OCI-LY3 (cell line): ENCODE measurements around the gene CASQ2.
A peak's percentile ranks its signal among the peaks of the same experiment; 100 is the strongest.
"Not testable (repeated sequence)": the region's sequence is repeated elsewhere in the genome, so short reads cannot be mapped to it uniquely, and the experiment has no call there.

Experiments
- H2AFZ ChIP-seq: fragments of 200-600, 300-600 bp; shearing (Covaris generic); 2 replicates; pipeline ENCODE4 v1.6.0; 2014; ENCODE audit warnings: antibody characterized with exemption, low read depth, low read length
- H3K27ac ChIP-seq: fragments of 200-600, 300-600 bp; sonication (generic); 2 replicates; pipeline ENCODE4 v1.5.1; 2014; ENCODE audit warnings: mild to moderate bottlenecking, low read length, moderate library complexity, mixed read lengths
- H3K27me3 ChIP-seq: fragments of 200-600, 300-600 bp; sonication (generic); 2 replicates; pipeline ENCODE4 v1.6.1; 2014; ENCODE audit warnings: low read depth, low read length, mixed read lengths
- H3K36me3 ChIP-seq: fragments of 200-600, 300-600 bp; sonication (generic); replicated peaks from 2 replicates; pipeline ENCODE3; 2014; ENCODE audit warnings: low read depth, low read length, mixed read lengths
- H3K4me1 ChIP-seq: fragments of 300-600, 200-600 bp; sonication (generic); 2 replicates; pipeline ENCODE4 v1.6.1; 2014; ENCODE audit warnings: low read length, mixed read lengths
- H3K4me2 ChIP-seq: fragments of 200-600, 300-600 bp; sonication (generic); 2 replicates; pipeline ENCODE4 v1.6.1; 2014; ENCODE audit warnings: low read length, mixed read lengths
- H3K4me3 ChIP-seq: fragments of 300-600, 200-600 bp; sonication (generic); 2 replicates; pipeline ENCODE4 v1.5.1; 2014; ENCODE audit warnings: antibody characterized with exemption, mild to moderate bottlenecking, low read length, moderate library complexity
- H3K79me2 ChIP-seq: fragments of 300-600, 200-600 bp; shearing (Covaris generic); 2 replicates; pipeline ENCODE4 v1.6.1; 2014; ENCODE audit warnings: mild to moderate bottlenecking, low read length, mixed read lengths
- H3K9ac ChIP-seq: fragments of 300-600, 200-600 bp; shearing (Covaris generic); 2 replicates; pipeline ENCODE4 v1.6.0; 2014; ENCODE audit warnings: mild to moderate bottlenecking, low read length, moderate library complexity
- H3K9me3 ChIP-seq: fragments of 200-600, 300-600 bp; shearing (Covaris generic); 2 replicates; pipeline ENCODE4 v1.6.1; 2014; ENCODE audit warnings: low read length, mixed read lengths; ENCODE audit not compliant: insufficient read depth
- H4K20me1 ChIP-seq: fragments of 200-600, 300-600 bp; sonication (generic); 2 replicates; pipeline ENCODE4 v1.6.1; 2016; ENCODE audit warnings: low read length, mixed read lengths; ENCODE audit not compliant: insufficient read depth
- CTCF ChIP-seq: fragments of 200-600, 300-600 bp; sonication (generic); IDR thresholded peaks from 2 replicates; pipeline ENCODE4 v1.5.1; 2014; ENCODE audit warnings: antibody characterized with exemption, low read length, low read depth
- EZH2phosphoT487 ChIP-seq: fragments of 200-600 bp; shearing (Covaris generic); IDR thresholded peaks from 2 replicates; pipeline ENCODE4 v1.6.1; 2018; ENCODE audit warnings: antibody characterized with exemption, mixed run types, low read depth

CASQ2 gene

GRCh38 chr1:115781851-115782250, 13.3 kb upstream of the CASQ2 start:
- H3K27me3 ChIP-seq = 0 out of 2 replicates have a peak, but pooled peaks cover 4% of the 10 kb centered on the region
- H3K9ac ChIP-seq = no peak overlapping the region
- TF ChIP-seq CTCF (no peak), EZH2phosphoT487 (no peak)
- H2AFZ ChIP-seq = no peak overlapping the region
- no peaks in the 10 kb centered on the region for H4K20me1 ChIP-seq
- H3K27ac ChIP-seq = no peak overlapping the region
- H3K4me1 ChIP-seq = no peaks in the 10 kb centered on the region
- H3K36me3 ChIP-seq = no peaks in the 10 kb centered on the region
- no peaks in the 10 kb centered on the region for H3K9me3 ChIP-seq
- no peak overlapping the region for H3K4me2 ChIP-seq
- no peaks in the 10 kb centered on the region for H3K79me2 ChIP-seq
- no peak overlapping the region for H3K4me3 ChIP-seq

GRCh38 chr1:115781343-115781742, 12.8 kb upstream of the CASQ2 start:
- no peak for TF ChIP-seq CTCF
- Histone ChIP-seq H3K27ac (no peak overlapping the region), H2AFZ (no peak overlapping the region), H3K9me3 (no peaks in the 10 kb centered on the region), H3K79me2 (no peaks in the 10 kb centered on the region), H3K4me3 (no peak overlapping the region), H4K20me1 (no peaks in the 10 kb centered on the region), H3K9ac (no peak overlapping the region), H3K4me2 (no peak overlapping the region), H3K36me3 (no peaks in the 10 kb centered on the region), H3K27me3 (0 out of 2 replicates have a peak, but pooled peaks cover 4% of the 10 kb centered on the region), H3K4me1 (no peaks in the 10 kb centered on the region)

GRCh38 chr1:115780655-115781054, 12.1 kb upstream of the CASQ2 start:
- H3K4me1 ChIP-seq, H3K27ac ChIP-seq, H3K27me3 ChIP-seq, H3K36me3 ChIP-seq, H3K4me3 ChIP-seq, H2AFZ ChIP-seq, H3K79me2 ChIP-seq, H4K20me1 ChIP-seq, H3K9ac ChIP-seq, H3K9me3 ChIP-seq, H3K4me2 ChIP-seq: not testable (repeated sequence)

- not testable (repeated sequence) for H4K20me1 ChIP-seq, H3K36me3 ChIP-seq, H3K4me3 ChIP-seq, H3K4me2 ChIP-seq, H3K27ac ChIP-seq, H3K9me3 ChIP-seq, H3K9ac ChIP-seq, H3K27me3 ChIP-seq, H2AFZ ChIP-seq, H3K79me2 ChIP-seq, H3K4me1 ChIP-seq
These were observed 10.6 kb upstream of the CASQ2 start for GRCh38 chr1:115779075-115779474.

GRCh38 chr1:115771847-115772457, 3.4 kb upstream of the CASQ2 start:
- H3K4me3 ChIP-seq = peak overlapping the region; percentile 40; the same call in 1 of the 2 replicates
- H3K4me2 ChIP-seq = peak overlapping the region; percentile 56
- H3K27ac ChIP-seq = no peak overlapping the region
- no peaks in the 10 kb centered on the region for H3K79me2 ChIP-seq
- TF ChIP-seq CTCF = peak; percentile 59
- TF ChIP-seq EZH2phosphoT487 = no peak
- peaks cover 3% of the 10 kb centered on the region; the same call in 1 of the 2 replicates for H3K27me3 ChIP-seq
- H4K20me1 ChIP-seq = no peaks in the 10 kb centered on the region
- no peak overlapping the region for H2AFZ ChIP-seq
- no peaks in the 10 kb centered on the region for H3K4me1 ChIP-seq
- H3K9me3 ChIP-seq = no peaks in the 10 kb centered on the region
- H3K9ac ChIP-seq = no peak overlapping the region
- H3K36me3 ChIP-seq = no peaks in the 10 kb centered on the region
